HG03457 (cell line): ENCODE data around the gene TAOK3.
A peak's percentile ranks its signal among the peaks of the same experiment; 100 is the strongest.
"Not testable (repeated sequence)": the region's sequence is repeated elsewhere in the genome, so short reads cannot be mapped to it uniquely, and the experiment has no call there.

Source experiments
- ATAC-seq: cut with Tn5 transposase; IDR thresholded peaks from one replicate; pipeline ENCODE4 v1.9.1; 2021; ENCODE audit warnings: moderate number of reproducible peaks; ENCODE audit not compliant: unreplicated experiment

The TAOK3 gene

GRCh38 chr12:118372541-118373495 is at the start of gene TAOK3:
Gene TAOK3, minus strand, starts transcription at chr12:118372907. Its CDS starts 117,340 bp downstream, at chr12:118255567.
- peak; percentile 65 for ATAC-seq

GRCh38 chr12:118420673-118421072 is 48.0 kb upstream of the TAOK3 start:
- ATAC-seq, result no peak

GRCh38 chr12:118418385-118419057 is 45.8 kb upstream of the TAOK3 start:
- no peak for ATAC-seq

- ATAC-seq, result no peak
These were observed 45.2 kb upstream of the TAOK3 start for GRCh38 chr12:118417942-118418341.

GRCh38 chr12:118409834-118410233 is 37.1 kb upstream of the TAOK3 start:
- ATAC-seq, result no peak

- ATAC-seq, result not testable (repeated sequence)
These were observed 35.5 kb upstream of the TAOK3 start for GRCh38 chr12:118408241-118408640.

GRCh38 chr12:118404876-118405521 is 32.3 kb upstream of the TAOK3 start:
- no peak for ATAC-seq

- no peak for ATAC-seq
These were observed 29.5 kb upstream of the TAOK3 start for GRCh38 chr12:118402251-118402650.

GRCh38 chr12:118398940-118399339 is 26.2 kb upstream of the TAOK3 start:
- ATAC-seq, result no peak

GRCh38 chr12:118398524-118398923 is 25.8 kb upstream of the TAOK3 start:
- ATAC-seq, result no peak

GRCh38 chr12:118397708-118398440 is 25.2 kb upstream of the TAOK3 start:
- no peak for ATAC-seq

GRCh38 chr12:118391836-118392235 is 19.1 kb upstream of the TAOK3 start:
- no peak for ATAC-seq

- ATAC-seq, result no peak
These were observed 18.7 kb upstream of the TAOK3 start for GRCh38 chr12:118391424-118391823.

- ATAC-seq, result no peak
These were observed 5.3 kb upstream of the TAOK3 start for GRCh38 chr12:118377884-118378470.

GRCh38 chr12:118377021-118377883 is 4.5 kb upstream of the TAOK3 start:
- no peak for ATAC-seq

- no peak for ATAC-seq
These were observed 3.6 kb upstream of the TAOK3 start, which contains the start of gene SUDS3 for GRCh38 chr12:118376089-118377020. Gene SUDS3, plus strand, starts transcription at chr12:118376555. Its CDS starts 137 bp downstream, at chr12:118376692.

- ATAC-seq, result no peak
These were observed 2.6 kb upstream of the TAOK3 start for GRCh38 chr12:118375348-118375747.

GRCh38 chr12:118374909-118375308 is 2.2 kb upstream of the TAOK3 start:
- ATAC-seq, result no peak
